Ovary (tissue), 9 donors: ENCODE results near the gene FKBP8. TPM values are rescaled to one million over a fixed set of nuclear protein-coding genes. Genes with fewer than 3 reads are reported as not detected.

ENCODE experiments used
- DNase-seq, 5 donors: peaks; one replicate each; pipeline ENCODE4 v3.0.0-alpha.2; 2019 to 2020
- H3K27ac ChIP-seq, 2 donors: fragments of 200-600 bp; one replicate each; pipeline versions ENCODE4 v1.5.1 to v1.8.0; 2019 to 2022
- H3K27me3 ChIP-seq: fragments of 200-600 bp; one replicate; pipeline ENCODE4 v1.8.0; 2022
- H3K36me3 ChIP-seq: fragments of 200-600 bp; sonication (generic); one replicate; pipeline ENCODE4 v1.5.1; 2019
- H3K4me1 ChIP-seq: one replicate; pipeline ENCODE4 v1.8.1; 2013; ENCODE audit warnings: mild to moderate bottlenecking, moderate library complexity; ENCODE audit not compliant: insufficient read depth
- H3K4me3 ChIP-seq: fragments of 200-600 bp; sonication (generic); one replicate; pipeline ENCODE4 v1.5.1; 2017
- H3K9me3 ChIP-seq, 2 donors: fragments of 200-600 bp in 1 of 2; sonication (generic) in 1 of 2; one replicate each; pipeline versions ENCODE4 v1.5.1 to v1.8.1; 2013 to 2019; ENCODE audit warnings: mild to moderate bottlenecking in 1 of 2, moderate library complexity in 1 of 2
- CTCF ChIP-seq, 3 donors: fragments of 450-650 bp in 2 of 3; fragments of 200-600 bp in 1 of 3; IDR thresholded peaks; one replicate each; pipeline versions ENCODE4 v1.5.1 to v1.8.0; 2016 to 2022; ENCODE audit warnings: antibody characterized with exemption in 3 of 3, mild to moderate bottlenecking in 1 of 3
- EP300 ChIP-seq: sonication (generic); formaldehyde crosslinking; IDR thresholded peaks from one replicate; pipeline ENCODE4 v1.6.1; 2017; ENCODE audit warnings: antibody characterized with exemption
- POLR2A ChIP-seq: fragments of 450-650 bp; IDR thresholded peaks from one replicate; pipeline ENCODE4 v1.6.1; 2017; ENCODE audit warnings: antibody characterized with exemption, mild to moderate bottlenecking, moderate library complexity
- WGBS, 3 donors: extraction: QIAGEN DNeasy Blood & Tissue Kit in 1 of 3; methylation state at CpG; one replicate each; pipeline versions ENCODE4 v1.1.5 to v1.1.7; 2013 to 2017; 5-methylcytosine and 5-hydroxymethylcytosine counted together
- intact Hi-C, 4 donors: fragments of 100-400 bp; cut with DNase I; formaldehyde crosslinking; loops; one replicate each; pipeline versions ENCODE4 v1.11.0 to v1.15.1; 2022 to 2023
- polyA plus RNA-seq, 2 donors: library from polyadenylated mRNA; stranded (reverse); fragments of 200-250 nt in 1 of 2; fragments of 350-450 nt in 1 of 2; fragmentation: Illumina TruSeq in 1 of 2; extraction: RNeasy Lipid Tissue Mini Kit (QIAGEN cat#74804) in 1 of 2; gene quantifications; one replicate each; pipeline ENCODE4 v1.2.3, GENCODE V29; 2013 to 2014
- total RNA-seq, 7 donors: library from RNA; depleted of rRNA in 2 of 7; stranded (reverse); fragments of >200 nt in 2 of 7; fragmentation: NEBNext Ultra II Directional in 3 of 7; extraction: Animal tissue kit (Norgen Biotek cat#: 25700) in 3 of 7; gene quantifications; one replicate each; pipeline versions ENCODE4 v1.1.0 to v1.2.4, GENCODE V29; 2016 to 2023
- donor health status: DM: no; HTN: no; CAD: no; lungs with moderate emphysema.
- donor health status: DM: no; HTN: no; CAD: no.
- donor health status: Bipolar disorder and iron deficiency.
- donor health status: DM: yes; HTN: yes; CAD: no.
- donor health status: DM: no; HTN: no; CAD: no.
- donor health status: DM: yes; HTN: yes; CAD: no.

The FKBP8 gene
- total and polyA plus RNA-seq, 9 donors, result 14.1 to 354 (median 290) TPM

- Histone ChIP-seq H3K9me3 (no peaks in the 10 kb centered on the region), H3K4me1 (peaks cover 38% of the 10 kb centered on the region), H3K4me3 (no peak overlapping the region), H3K27ac (peak overlapping the region in 1 of 2 donors; percentile 7), H3K36me3 (no peaks in the 10 kb centered on the region), H3K27me3 (no peaks in the 10 kb centered on the region)
- DNase-seq, result no peak
- WGBS, 3 donors, result 29 to 41% (median 33%) methylated on average over 7 of the region's 7 CpGs
- TF ChIP-seq EP300 (no peak), POLR2A (no peak), CTCF (IDR thresholded peaks at IDR 0.05) (no peak)
- intact Hi-C loops, result no loop called here
These were observed 43.0 kb downstream of the FKBP8 start for GRCh38 chr19:18500376-18500775.

GRCh38 chr19:18499055-18499775, 44.2 kb downstream of the FKBP8 start:
- no peaks in the 10 kb centered on the region for H3K27me3 ChIP-seq
- intact Hi-C loops, result no loop called here
- H3K9me3 ChIP-seq, result no peaks in the 10 kb centered on the region
- no peaks in the 10 kb centered on the region for H3K36me3 ChIP-seq
- peaks cover 44% of the 10 kb centered on the region for H3K4me1 ChIP-seq
- H3K27ac ChIP-seq, result no peak overlapping the region
- no peak for DNase-seq
- no peak overlapping the region for H3K4me3 ChIP-seq
- WGBS, 3 donors, result 61 to 76% (median 70%) methylated on average over 7 of the region's 7 CpGs
- TF ChIP-seq POLR2A (no peak), EP300 (no peak), CTCF (IDR thresholded peaks at IDR 0.05) (no peak)

GRCh38 chr19:18496980-18497256, 46.5 kb downstream of the FKBP8 start:
- no peak for TF ChIP-seq POLR2A
- TF ChIP-seq EP300, result no peak
- intact Hi-C loops, result no loop called here
- no peaks in the 10 kb centered on the region for H3K36me3 ChIP-seq
- H3K4me1 ChIP-seq, result peaks cover 50% of the 10 kb centered on the region
- no peak overlapping the region for H3K27ac ChIP-seq
- no peak for DNase-seq
- H3K9me3 ChIP-seq, result no peaks in the 10 kb centered on the region
- no peaks in the 10 kb centered on the region for H3K27me3 ChIP-seq
- H3K4me3 ChIP-seq, result no peak overlapping the region
- 86 to 89% (median 88%) methylated on average over 4 of the region's 4 CpGs for WGBS, 3 donors

GRCh38 chr19:18496167-18496979, 47.0 kb downstream of the FKBP8 start:
- intact Hi-C loops, result no loop called here
- DNase-seq, result no peak
- Histone ChIP-seq H3K27me3 (no peaks in the 10 kb centered on the region), H3K4me1 (peaks cover 49% of the 10 kb centered on the region), H3K27ac (no peak overlapping the region), H3K4me3 (no peak overlapping the region), H3K36me3 (no peaks in the 10 kb centered on the region), H3K9me3 (no peaks in the 10 kb centered on the region)
- TF ChIP-seq CTCF (IDR thresholded peaks at IDR 0.05), result no peak
- TF ChIP-seq POLR2A, result no peak
- TF ChIP-seq EP300, result no peak
- 78 to 81% (median 80%) methylated on average over 11 of the region's 11 CpGs for WGBS, 3 donors
